Pancreas (tissue), 10 donors: Measurements from ENCODE around the gene CES3. TPM values are rescaled to one million over a fixed set of nuclear protein-coding genes. Genes with fewer than 3 reads are reported as not detected.

ENCODE experiments used
- ATAC-seq, 4 donors: fragments of 200-7000 bp; cut with Tn5 transposase; one replicate each; pipeline versions ENCODE4 v1.8.0 to v1.9.1; 2020; ENCODE audit warnings: mild to moderate bottlenecking in 4 of 4, moderate library complexity in 4 of 4
- DNase-seq, 6 donors: peaks; one replicate each; pipeline ENCODE4 v3.0.0-alpha.2; 2020
- FAIRE-seq: peaks from 2 replicates; lab custom pipeline; 2012; peaks lifted over from hg19 to GRCh38; lab: Jason Lieb, UNC
- H3K27ac ChIP-seq, 4 donors: fragments of 200-600 bp; sonication (generic); 1 replicate in 3 of 4; 2 replicates in 1 of 4; pipeline versions ENCODE4 v1.5.0 to v1.8.0; 2020
- H3K27me3 ChIP-seq, 4 donors: fragments of 200-600 bp; one replicate each; pipeline ENCODE4 v1.8.0; 2021
- H3K36me3 ChIP-seq, 3 donors: fragments of 200-600 bp; sonication (generic) in 1 of 3; one replicate each; pipeline versions ENCODE4 v1.5.0 to v1.8.0; 2020 to 2021
- H3K4me1 ChIP-seq, 3 donors: fragments of 200-600 bp; one replicate each; pipeline ENCODE4 v1.8.0; 2021
- H3K4me3 ChIP-seq, 4 donors: fragments of 200-600 bp; sonication (generic) in 2 of 4; one replicate each; pipeline versions ENCODE4 v1.5.0 to v1.8.0; 2020 to 2021
- H3K9me3 ChIP-seq, 4 donors: fragments of 200-600 bp; one replicate each; pipeline ENCODE4 v1.8.0; 2021
- WGBS, 2 donors: extraction: QIAGEN DNeasy Blood & Tissue Kit; methylation state at CpG; one replicate each; pipeline ENCODE4 v1.1.7; 2013; 5-methylcytosine and 5-hydroxymethylcytosine counted together
- intact Hi-C, 3 donors: fragments of 100-400 bp; cut with DNase I; formaldehyde crosslinking; loops; one replicate each; pipeline versions ENCODE4 v1.11.1 to v1.14.2; 2022
- polyA plus RNA-seq, 2 donors: library from polyadenylated mRNA; stranded (reverse); fragments of 200-250 nt; gene quantifications; one replicate each; pipeline ENCODE4 v1.2.3, GENCODE V29; 2013
- total RNA-seq, 6 donors: library from RNA; stranded (reverse); fragmentation: NEBNext Ultra II Directional in 4 of 6; extraction: Animal tissue kit (Norgen Biotek cat#: 25700) in 4 of 6; gene quantifications; one replicate each; pipeline versions ENCODE4 v1.2.1 to v1.2.4, GENCODE V29; 2021 to 2023
- TF ChIP-seq, protein P1 (sequence below), 4 donors: fragments of 200-600 bp; sonication (generic) in 3 of 4; IDR thresholded peaks; one replicate each; pipeline versions ENCODE4 v1.5.0 to v1.8.0; 2021; ENCODE audit warnings: antibody characterized with exemption in 4 of 4
- donor health status: healthy with polysubstance abuse.
- donor health status: DM: no; HTN: no; CAD: no; lungs with moderate emphysema.
- donor health status: DM: no; HTN: no; CAD: no.
- donor health status: control.
- donor health status: control.
- donor health status: Bipolar disorder and iron deficiency.
- donor health status: DM: yes; HTN: yes; CAD: no.
- donor health status: DM: no; HTN: no; CAD: no.
- donor health status: DM: no; HTN: no; CAD: no.
- donor health status: DM: yes; HTN: yes; CAD: no.

The CES3 gene
- total and polyA plus RNA-seq, 8 donors = 1.9 to 7.3 (median 5.2) TPM

GRCh38 chr16:66919569-66920298 lies 41.3 kb upstream of the CES3 start:
- Histone ChIP-seq H3K4me3 (no peak overlapping the region), H3K4me1 (no peaks in the 10 kb centered on the region), H3K9me3 (no peaks in the 10 kb centered on the region), H3K27me3 (no peaks in the 10 kb centered on the region), H3K36me3 (no peaks in the 10 kb centered on the region), H3K27ac (no peak overlapping the region)
- 42 to 44% methylated on average over 5 of the region's 5 CpGs for WGBS, 2 donors
- intact Hi-C loops = loop anchor here in 1 of 3 donors (10.0 kb wide), 1 partner anchor 55 kb away; no protein-coding TSS in a partner anchor
- peak in 1 of 6 donors; percentile 24 for DNase-seq
- no peak for FAIRE-seq
- TF ChIP-seq, protein P1, sequence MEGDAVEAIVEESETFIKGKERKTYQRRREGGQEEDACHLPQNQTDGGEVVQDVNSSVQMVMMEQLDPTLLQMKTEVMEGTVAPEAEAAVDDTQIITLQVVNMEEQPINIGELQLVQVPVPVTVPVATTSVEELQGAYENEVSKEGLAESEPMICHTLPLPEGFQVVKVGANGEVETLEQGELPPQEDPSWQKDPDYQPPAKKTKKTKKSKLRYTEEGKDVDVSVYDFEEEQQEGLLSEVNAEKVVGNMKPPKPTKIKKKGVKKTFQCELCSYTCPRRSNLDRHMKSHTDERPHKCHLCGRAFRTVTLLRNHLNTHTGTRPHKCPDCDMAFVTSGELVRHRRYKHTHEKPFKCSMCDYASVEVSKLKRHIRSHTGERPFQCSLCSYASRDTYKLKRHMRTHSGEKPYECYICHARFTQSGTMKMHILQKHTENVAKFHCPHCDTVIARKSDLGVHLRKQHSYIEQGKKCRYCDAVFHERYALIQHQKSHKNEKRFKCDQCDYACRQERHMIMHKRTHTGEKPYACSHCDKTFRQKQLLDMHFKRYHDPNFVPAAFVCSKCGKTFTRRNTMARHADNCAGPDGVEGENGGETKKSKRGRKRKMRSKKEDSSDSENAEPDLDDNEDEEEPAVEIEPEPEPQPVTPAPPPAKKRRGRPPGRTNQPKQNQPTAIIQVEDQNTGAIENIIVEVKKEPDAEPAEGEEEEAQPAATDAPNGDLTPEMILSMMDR (IDR thresholded peaks at IDR 0.05) = no peak
- ATAC-seq = no peak

GRCh38 chr16:66920299-66920590 lies 40.8 kb upstream of the CES3 start:
- Histone ChIP-seq H3K9me3 (no peaks in the 10 kb centered on the region), H3K4me3 (no peak overlapping the region), H3K36me3 (no peaks in the 10 kb centered on the region), H3K27ac (no peak overlapping the region), H3K27me3 (no peaks in the 10 kb centered on the region), H3K4me1 (no peaks in the 10 kb centered on the region)
- no peak for FAIRE-seq
- no peak for ATAC-seq
- 57 to 59% methylated on average over 2 of the region's 2 CpGs for WGBS, 2 donors
- TF ChIP-seq, protein P1 (IDR thresholded peaks at IDR 0.05) = no peak
- DNase-seq = peak in 1 of 6 donors; percentile 6
- intact Hi-C loops = no loop called here

GRCh38 chr16:66920924-66921680 lies 40.0 kb upstream of the CES3 start:
- Histone ChIP-seq H3K4me3 (no peak overlapping the region), H3K27ac (no peak overlapping the region), H3K27me3 (no peaks in the 10 kb centered on the region), H3K9me3 (no peaks in the 10 kb centered on the region), H3K36me3 (no peaks in the 10 kb centered on the region), H3K4me1 (no peaks in the 10 kb centered on the region)
- TF ChIP-seq, protein P1 (IDR thresholded peaks at IDR 0.05) = no peak
- FAIRE-seq (no peak), DNase-seq (no peak), ATAC-seq (no peak)
- 52 to 57% methylated on average over 9 of the region's 9 CpGs for WGBS, 2 donors
- intact Hi-C loops = no loop called here

DNA sequence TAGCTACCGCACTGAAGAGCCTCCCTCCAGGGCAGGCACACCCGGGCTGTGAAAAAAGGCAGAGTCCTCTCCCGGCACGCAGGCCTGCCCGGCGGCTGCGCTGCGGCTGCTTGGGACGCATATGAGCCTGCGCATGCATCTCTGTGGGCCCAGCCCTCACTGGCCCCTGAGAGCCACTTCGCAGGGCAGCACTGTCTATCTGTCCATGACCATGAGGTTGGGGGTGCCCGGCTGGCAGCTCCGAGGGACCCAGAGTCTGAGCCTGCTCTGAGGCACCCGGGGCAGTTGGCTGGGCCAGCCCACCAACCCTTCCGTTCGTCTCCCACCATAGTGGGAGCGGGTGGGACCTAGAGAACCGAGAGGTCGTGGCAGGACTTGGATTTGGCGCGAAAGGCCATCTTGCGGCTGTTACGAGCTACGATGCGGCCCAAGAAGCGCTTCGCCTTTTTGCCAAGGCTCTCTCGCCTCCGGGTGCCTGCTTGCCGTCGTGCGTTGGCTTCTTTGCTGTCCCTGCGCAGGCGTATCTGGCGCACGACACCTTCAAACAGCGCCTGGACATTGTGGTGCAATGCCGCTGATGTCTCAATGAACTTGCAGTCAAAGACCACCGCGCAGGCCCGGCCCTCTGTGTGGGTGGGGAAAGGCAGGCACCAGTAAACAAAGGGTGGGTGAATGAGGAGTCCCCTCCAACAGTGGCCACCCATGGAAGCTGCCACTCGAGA lies 39.2 kb upstream of the CES3 start:
- intact Hi-C loops = no loop called here
- DNase-seq (no peak), FAIRE-seq (no peak), ATAC-seq (no peak)
- no peaks in the 10 kb centered on the region for H3K27me3 ChIP-seq
- 56 to 64% methylated on average over 42 of the region's 42 CpGs for WGBS, 2 donors
- no peak overlapping the region for H3K4me3 ChIP-seq
- no peak overlapping the region for H3K27ac ChIP-seq
- no peaks in the 10 kb centered on the region for H3K4me1 ChIP-seq
- TF ChIP-seq, protein P1 (IDR thresholded peaks at IDR 0.05) = no peak
- H3K9me3 ChIP-seq = no peaks in the 10 kb centered on the region
- H3K36me3 ChIP-seq = no peaks in the 10 kb centered on the region
